OCI-LY3 (cell line): Measurements from ENCODE around the gene CMIP.

Experiments used
- EZH2phosphoT487 ChIP-seq: fragments of 200-600 bp; shearing (Covaris generic); IDR thresholded peaks from 2 replicates; pipeline ENCODE4 v1.6.1; 2018; ENCODE audit warnings: antibody characterized with exemption, mixed run types, low read depth
- TF ChIP-seq, protein P1 (sequence below): fragments of 200-600, 300-600 bp; sonication (generic); IDR thresholded peaks from 2 replicates; pipeline ENCODE4 v1.5.1; 2014; ENCODE audit warnings: antibody characterized with exemption, low read length, low read depth

DNA sequence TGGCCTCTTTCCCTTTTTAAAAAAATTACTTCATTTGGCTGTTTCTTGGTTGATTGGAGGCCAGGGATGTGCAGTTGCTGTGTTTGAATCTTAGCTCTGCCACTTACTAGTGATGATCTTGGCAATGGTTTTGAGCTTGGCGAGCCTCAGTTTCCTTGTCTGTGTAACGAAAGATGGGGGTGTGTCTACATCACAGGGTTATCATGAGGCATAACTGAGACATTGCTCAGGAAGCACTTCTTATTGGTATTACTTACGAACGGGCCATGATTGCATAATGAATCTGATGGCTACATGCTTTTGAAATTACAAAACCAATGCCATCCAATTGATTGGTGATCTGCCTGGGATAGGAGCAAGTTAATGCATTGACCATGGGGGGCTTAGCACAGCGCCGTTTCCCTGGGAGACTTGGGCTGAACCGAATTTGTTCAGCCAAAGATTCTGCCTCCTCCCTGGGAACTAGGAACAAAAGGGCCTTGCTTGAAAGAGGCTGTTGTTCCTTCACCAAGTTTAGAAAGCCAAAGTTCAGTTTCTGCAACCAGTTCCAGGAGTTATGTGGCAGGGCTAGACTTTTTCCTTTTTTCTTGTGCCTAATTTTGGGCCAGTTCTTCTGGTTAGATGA is 21.9 kb downstream of the CMIP start:
- TF ChIP-seq, protein P1, sequence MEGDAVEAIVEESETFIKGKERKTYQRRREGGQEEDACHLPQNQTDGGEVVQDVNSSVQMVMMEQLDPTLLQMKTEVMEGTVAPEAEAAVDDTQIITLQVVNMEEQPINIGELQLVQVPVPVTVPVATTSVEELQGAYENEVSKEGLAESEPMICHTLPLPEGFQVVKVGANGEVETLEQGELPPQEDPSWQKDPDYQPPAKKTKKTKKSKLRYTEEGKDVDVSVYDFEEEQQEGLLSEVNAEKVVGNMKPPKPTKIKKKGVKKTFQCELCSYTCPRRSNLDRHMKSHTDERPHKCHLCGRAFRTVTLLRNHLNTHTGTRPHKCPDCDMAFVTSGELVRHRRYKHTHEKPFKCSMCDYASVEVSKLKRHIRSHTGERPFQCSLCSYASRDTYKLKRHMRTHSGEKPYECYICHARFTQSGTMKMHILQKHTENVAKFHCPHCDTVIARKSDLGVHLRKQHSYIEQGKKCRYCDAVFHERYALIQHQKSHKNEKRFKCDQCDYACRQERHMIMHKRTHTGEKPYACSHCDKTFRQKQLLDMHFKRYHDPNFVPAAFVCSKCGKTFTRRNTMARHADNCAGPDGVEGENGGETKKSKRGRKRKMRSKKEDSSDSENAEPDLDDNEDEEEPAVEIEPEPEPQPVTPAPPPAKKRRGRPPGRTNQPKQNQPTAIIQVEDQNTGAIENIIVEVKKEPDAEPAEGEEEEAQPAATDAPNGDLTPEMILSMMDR, result no peak
- TF ChIP-seq EZH2phosphoT487, result no peak
